HepG2 (cell line): ENCODE measurements around the gene CDH12.

Experiments used
- CTCF ChIP-seq: sonication (generic); formaldehyde crosslinking; IDR thresholded peaks from 2 replicates; pipeline ENCODE4 v1.5.0; 2020; ENCODE audit warnings: mild to moderate bottlenecking, missing genetic modification reagents, moderate library complexity
- KDM5A ChIP-seq: fragments of 200-600 bp; sonication (generic); IDR thresholded peaks from 2 replicates; pipeline ENCODE4 v1.7.0; 2018; ENCODE audit warnings: antibody characterized with exemption, mild to moderate bottlenecking, low read length, borderline replicate concordance
- KIAA2018 ChIP-seq: sonication (generic); formaldehyde crosslinking; IDR thresholded peaks from 2 replicates; pipeline ENCODE4 v1.5.0; 2020; ENCODE audit warnings: mild to moderate bottlenecking, missing genetic modification reagents, borderline replicate concordance
- REST ChIP-seq, 2 experiments: IDR thresholded peaks; 2 replicates each; pipeline ENCODE4 v1.6.1; 2011 to 2012; ENCODE audit warnings: low read length in 2 of 2, borderline replicate concordance in 1 of 2, low read depth in 1 of 2, mild to moderate bottlenecking in 1 of 2, moderate library complexity in 1 of 2
- TAF1 ChIP-seq: sonication (generic); formaldehyde crosslinking; IDR thresholded peaks from 2 replicates; pipeline ENCODE4 v1.4.0; 2020; ENCODE audit warnings: missing genetic modification reagents
- ZNF143 ChIP-seq: sonication (generic); formaldehyde crosslinking; IDR thresholded peaks from 2 replicates; pipeline ENCODE4 v1.4.0; 2020; ENCODE audit warnings: missing genetic modification reagents
- ZNF333 ChIP-seq: sonication (generic); formaldehyde crosslinking; IDR thresholded peaks from 2 replicates; pipeline ENCODE4 v1.4.0; 2020; ENCODE audit warnings: mild to moderate bottlenecking, missing genetic modification reagents, borderline replicate concordance
- ZNF776 ChIP-seq: sonication (generic); formaldehyde crosslinking; IDR thresholded peaks from 2 replicates; pipeline ENCODE4 v1.4.0; 2020; ENCODE audit warnings: mild to moderate bottlenecking, missing genetic modification reagents

GRCh38 chr5:22109315-22109714 lies 743.8 kb downstream of the CDH12 start:
- TF ChIP-seq ZNF333 (CRISPR knock-in tag) (no peak), TAF1 (CRISPR knock-in tag) (no peak), ZNF143 (CRISPR knock-in tag) (no peak), ZNF776 (no peak), REST (IDR thresholded peaks at IDR 0.05; ENCODE audit: borderline replicate concordance in 1 of 2, low read depth in 1 of 2, low read length in 2 of 2) (no peak), KDM5A (no peak), CTCF (CRISPR knock-in tag) (no peak), KIAA2018 (no peak)
